Lung (tissue), 12 donors: Measurements from ENCODE around the gene KCNJ14. TPM values are rescaled to one million over a fixed set of nuclear protein-coding genes. Genes with fewer than 3 reads are reported as not detected.

ENCODE experiments used
- ATAC-seq: fragments of 200-7000 bp; cut with Tn5 transposase; one replicate; pipeline ENCODE4 v1.9.1; 2020; ENCODE audit warnings: moderate number of reproducible peaks; ENCODE audit not compliant: insufficient read depth, low FRiP score
- DNase-seq, 3 donors: peaks; one replicate each; pipeline ENCODE4 v3.0.0-alpha.2; 2013 to 2017
- H3K27ac ChIP-seq, 2 donors: one replicate each; pipeline ENCODE4 v1.5.1; 2013; ENCODE audit warnings: mild to moderate bottlenecking in 2 of 2, moderate library complexity in 2 of 2, control low read depth in 1 of 2, inconsistent platforms in 1 of 2, low read depth in 1 of 2, low read length in 1 of 2
- H3K27me3 ChIP-seq, 3 donors: one replicate each; pipeline ENCODE4 v1.5.1; 2013; ENCODE audit warnings: low read length in 2 of 3; ENCODE audit not compliant: control insufficient read depth in 3 of 3, insufficient read depth in 3 of 3
- H3K36me3 ChIP-seq, 4 donors: one replicate each; pipeline ENCODE4 v1.5.1; 2013; ENCODE audit warnings: low read length in 4 of 4, mild to moderate bottlenecking in 1 of 4, moderate library complexity in 1 of 4; ENCODE audit not compliant: control insufficient read depth in 4 of 4, insufficient read depth in 4 of 4
- H3K4me1 ChIP-seq, 5 donors: one replicate each; pipeline ENCODE4 v1.5.1; 2013; ENCODE audit warnings: low read length in 5 of 5, mild to moderate bottlenecking in 2 of 5, moderate library complexity in 1 of 5; ENCODE audit not compliant: control insufficient read depth in 5 of 5, insufficient read depth in 5 of 5
- H3K4me3 ChIP-seq: one replicate; pipeline ENCODE4 v1.5.1; 2013; ENCODE audit warnings: mild to moderate bottlenecking, control low read depth, moderate library complexity
- H3K9ac ChIP-seq, 2 donors: one replicate each; pipeline ENCODE4 v1.5.1; 2013; ENCODE audit warnings: low read length in 2 of 2, control low read depth in 1 of 2; ENCODE audit not compliant: insufficient read depth in 1 of 2
- H3K9me3 ChIP-seq, 4 donors: one replicate each; pipeline ENCODE4 v1.5.1; 2013; ENCODE audit warnings: low read length in 3 of 4, mild to moderate bottlenecking in 1 of 4, moderate library complexity in 1 of 4; ENCODE audit not compliant: control insufficient read depth in 4 of 4, insufficient read depth in 3 of 4
- WGBS, 2 donors: extraction: QIAGEN DNeasy Blood & Tissue Kit; methylation state at CpG; one replicate each; pipeline ENCODE4 v1.1.7; 2013; 5-methylcytosine and 5-hydroxymethylcytosine counted together
- polyA plus RNA-seq, 2 donors: library from polyadenylated mRNA; stranded (reverse); fragments of 200-250 nt; gene quantifications; one replicate each; pipeline ENCODE4 v1.2.1, GENCODE V29; 2013
- total RNA-seq, 2 donors: library from RNA; depleted of rRNA in 1 of 2; stranded (reverse); fragments of >200 nt in 1 of 2; gene quantifications; one replicate each; pipeline ENCODE4 v1.2.1, GENCODE V29; 2014 to 2021
- TF ChIP-seq, protein P1 (sequence below): IDR thresholded peaks from 2 replicates; pipeline ENCODE4 v1.5.1; 2012; ENCODE audit warnings: mild to moderate bottlenecking; ENCODE audit errors: control extremely low read depth, extremely low read depth
- donor health status: control.
- donor health status: control.
- donor health status: Bipolar disorder and iron deficiency.
- donor health status: healthy.
- donor health status: DM: yes; HTN: yes; CAD: no.

KCNJ14 gene
- total and polyA plus RNA-seq, 4 donors = 0.21 to 0.83 (median 0.59) TPM

- no peak overlapping the region for H3K4me3 ChIP-seq
- no peaks in the 10 kb centered on the region for H3K27me3 ChIP-seq
- H3K27ac ChIP-seq = no peak overlapping the region
- WGBS, 2 donors = 91% methylated on average over 17 of the region's 17 CpGs
- H3K9ac ChIP-seq = no peak overlapping the region
- H3K36me3 ChIP-seq = peaks cover 27 to 80% (median 61%) of the 10 kb centered on the region in 4 donors
- TF ChIP-seq, protein P1, sequence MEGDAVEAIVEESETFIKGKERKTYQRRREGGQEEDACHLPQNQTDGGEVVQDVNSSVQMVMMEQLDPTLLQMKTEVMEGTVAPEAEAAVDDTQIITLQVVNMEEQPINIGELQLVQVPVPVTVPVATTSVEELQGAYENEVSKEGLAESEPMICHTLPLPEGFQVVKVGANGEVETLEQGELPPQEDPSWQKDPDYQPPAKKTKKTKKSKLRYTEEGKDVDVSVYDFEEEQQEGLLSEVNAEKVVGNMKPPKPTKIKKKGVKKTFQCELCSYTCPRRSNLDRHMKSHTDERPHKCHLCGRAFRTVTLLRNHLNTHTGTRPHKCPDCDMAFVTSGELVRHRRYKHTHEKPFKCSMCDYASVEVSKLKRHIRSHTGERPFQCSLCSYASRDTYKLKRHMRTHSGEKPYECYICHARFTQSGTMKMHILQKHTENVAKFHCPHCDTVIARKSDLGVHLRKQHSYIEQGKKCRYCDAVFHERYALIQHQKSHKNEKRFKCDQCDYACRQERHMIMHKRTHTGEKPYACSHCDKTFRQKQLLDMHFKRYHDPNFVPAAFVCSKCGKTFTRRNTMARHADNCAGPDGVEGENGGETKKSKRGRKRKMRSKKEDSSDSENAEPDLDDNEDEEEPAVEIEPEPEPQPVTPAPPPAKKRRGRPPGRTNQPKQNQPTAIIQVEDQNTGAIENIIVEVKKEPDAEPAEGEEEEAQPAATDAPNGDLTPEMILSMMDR = no peak
- no peaks in the 10 kb centered on the region for H3K9me3 ChIP-seq
- DNase-seq (no peak), ATAC-seq (no peak)
- peaks cover 0 to 10% (median 3%) of the 10 kb centered on the region in 5 donors for H3K4me1 ChIP-seq
Measured at GRCh38 chr19:48475369-48476068, 20.1 kb downstream of the KCNJ14 start.

GRCh38 chr19:48476176-48476575 is 20.8 kb downstream of the KCNJ14 start:
- ATAC-seq (no peak), DNase-seq (no peak)
- H3K4me3 ChIP-seq = no peak overlapping the region
- H3K9me3 ChIP-seq = no peaks in the 10 kb centered on the region
- TF ChIP-seq, protein P1 = no peak
- peaks cover 27 to 75% (median 55%) of the 10 kb centered on the region in 4 donors for H3K36me3 ChIP-seq
- no peak overlapping the region for H3K9ac ChIP-seq
- peaks cover 0 to 14% (median 3%) of the 10 kb centered on the region in 5 donors for H3K4me1 ChIP-seq
- no peak overlapping the region for H3K27ac ChIP-seq
- WGBS, 2 donors = 90 to 93% methylated on average over 9 of the region's 9 CpGs
- H3K27me3 ChIP-seq = no peaks in the 10 kb centered on the region

GRCh38 chr19:48477067-48477685 is 21.8 kb downstream of the KCNJ14 start:
- Histone ChIP-seq H3K4me1 (peaks cover 0 to 16% (median 4%) of the 10 kb centered on the region in 5 donors), H3K9me3 (no peaks in the 10 kb centered on the region), H3K27me3 (no peaks in the 10 kb centered on the region), H3K9ac (no peak overlapping the region), H3K27ac (no peak overlapping the region), H3K4me3 (no peak overlapping the region), H3K36me3 (peaks cover 21 to 66% (median 46%) of the 10 kb centered on the region in 4 donors)
- ATAC-seq (no peak), DNase-seq (no peak)
- TF ChIP-seq, protein P1 = no peak
- WGBS, 2 donors = 82 to 90% methylated on average over 10 of the region's 10 CpGs
